ENCODE measurements around the gene CHCHD6.
"Not testable (repeated sequence)": the region's sequence is repeated elsewhere in the genome, so short reads cannot be mapped to it uniquely, and the experiment has no call there.

The CHCHD6 gene

GRCh38 chr3:126792998-126793397, 89.0 kb downstream of the CHCHD6 start:
- no peak overlapping the region for H3K4me2 ChIP-seq (ENCODE audit: insufficient read depth, low read length)
- TF ChIP-seq EZH2 (IDR thresholded peaks at IDR 0.05; ENCODE audit: borderline replicate concordance, low read depth, low read length, severe bottlenecking) (no peak), CTCF (IDR thresholded peaks at IDR 0.05; ENCODE audit: borderline replicate concordance, extremely low read depth, low read length, poor library complexity, severe bottlenecking) (no peak)
- H3K27me3 ChIP-seq (ENCODE audit: insufficient read depth, low read length, poor library complexity) = no peaks in the 10 kb centered on the region
- H3K36me3 ChIP-seq (ENCODE audit: insufficient read depth, low read length) = peaks cover 5% of the 10 kb centered on the region; the same call in 1 of the 2 replicates
- no peak overlapping the region for H3K9ac ChIP-seq (ENCODE audit: low read depth, low read length)
- H3K79me2 ChIP-seq (ENCODE audit: insufficient read depth, low read length) = peaks cover 2% of the 10 kb centered on the region; the same call in 1 of the 2 replicates
- no peak for ATAC-seq (ENCODE audit: insufficient read depth, low read depth)
- DNase-seq = no peak
- no peak overlapping the region for H3K4me3 ChIP-seq (ENCODE audit: low read depth in 1 of 2, low read length in 2 of 2)
- no peak overlapping the region for H3K27ac ChIP-seq (ENCODE audit: low read length)
- H4K20me1 ChIP-seq (ENCODE audit: insufficient read depth, low read length) = no peaks in the 10 kb centered on the region; the same call in 1 of the 2 replicates
- no peak overlapping the region for H2AFZ ChIP-seq (ENCODE audit: low read depth, low read length)
- peaks cover 8% of the 10 kb centered on the region for H3K9me3 ChIP-seq (ENCODE audit: insufficient read depth, low read length, severe bottlenecking)
- H3K4me1 ChIP-seq (ENCODE audit: insufficient read depth, low read length) = no peaks in the 10 kb centered on the region

- no peak for ATAC-seq (ENCODE audit: insufficient read depth, low read depth)
- no peak overlapping the region for H3K4me3 ChIP-seq (ENCODE audit: low read depth in 1 of 2, low read length in 2 of 2)
- no peak for DNase-seq
- H3K27me3 ChIP-seq (ENCODE audit: insufficient read depth, low read length, poor library complexity) = no peaks in the 10 kb centered on the region
- no peak overlapping the region for H3K9ac ChIP-seq (ENCODE audit: low read depth, low read length)
- TF ChIP-seq EZH2 (IDR thresholded peaks at IDR 0.05; ENCODE audit: borderline replicate concordance, low read depth, low read length, severe bottlenecking) = no peak
- no peak for TF ChIP-seq CTCF (IDR thresholded peaks at IDR 0.05; ENCODE audit: borderline replicate concordance, extremely low read depth, low read length, poor library complexity, severe bottlenecking)
- H3K36me3 ChIP-seq (ENCODE audit: insufficient read depth, low read length) = peaks cover 20% of the 10 kb centered on the region
- H2AFZ ChIP-seq (ENCODE audit: low read depth, low read length) = no peak overlapping the region
- H3K4me1 ChIP-seq (ENCODE audit: insufficient read depth, low read length) = no peaks in the 10 kb centered on the region
- no peaks in the 10 kb centered on the region; the same call in 1 of the 2 replicates for H4K20me1 ChIP-seq (ENCODE audit: insufficient read depth, low read length)
- peaks cover 2% of the 10 kb centered on the region; the same call in 1 of the 2 replicates for H3K79me2 ChIP-seq (ENCODE audit: insufficient read depth, low read length)
- H3K27ac ChIP-seq (ENCODE audit: low read length) = no peak overlapping the region
- H3K9me3 ChIP-seq (ENCODE audit: insufficient read depth, low read length, severe bottlenecking) = peaks cover 23% of the 10 kb centered on the region
- H3K4me2 ChIP-seq (ENCODE audit: insufficient read depth, low read length) = no peak overlapping the region
Measured at GRCh38 chr3:126797563-126797962, 93.5 kb downstream of the CHCHD6 start.

- Histone ChIP-seq H3K4me3 (ENCODE audit: low read depth in 1 of 2, low read length in 2 of 2) (no peak overlapping the region), H3K9ac (ENCODE audit: low read depth, low read length) (no peak overlapping the region), H3K9me3 (ENCODE audit: insufficient read depth, low read length, severe bottlenecking) (peaks cover 15% of the 10 kb centered on the region), H3K36me3 (ENCODE audit: insufficient read depth, low read length) (peaks cover 20% of the 10 kb centered on the region), H2AFZ (ENCODE audit: low read depth, low read length) (no peak overlapping the region), H4K20me1 (ENCODE audit: insufficient read depth, low read length) (no peaks in the 10 kb centered on the region; the same call in 1 of the 2 replicates), H3K27ac (ENCODE audit: low read length) (no peak overlapping the region), H3K4me1 (ENCODE audit: insufficient read depth, low read length) (no peaks in the 10 kb centered on the region), H3K79me2 (ENCODE audit: insufficient read depth, low read length) (peaks cover 2% of the 10 kb centered on the region; the same call in 1 of the 2 replicates), H3K27me3 (ENCODE audit: insufficient read depth, low read length, poor library complexity) (no peaks in the 10 kb centered on the region), H3K4me2 (ENCODE audit: insufficient read depth, low read length) (no peak overlapping the region)
- ATAC-seq (ENCODE audit: insufficient read depth, low read depth) (no peak), DNase-seq (no peak)
- no peak for TF ChIP-seq EZH2 (IDR thresholded peaks at IDR 0.05; ENCODE audit: borderline replicate concordance, low read depth, low read length, severe bottlenecking)
Measured at GRCh38 chr3:126798521-126798920, 94.5 kb downstream of the CHCHD6 start.

- Histone ChIP-seq H3K27me3 (ENCODE audit: insufficient read depth, low read length, poor library complexity) (no peaks in the 10 kb centered on the region), H3K4me2 (ENCODE audit: insufficient read depth, low read length) (no peak overlapping the region), H3K27ac (ENCODE audit: low read length) (no peak overlapping the region), H3K79me2 (ENCODE audit: insufficient read depth, low read length) (peaks cover 2% of the 10 kb centered on the region; the same call in 1 of the 2 replicates), H3K4me3 (ENCODE audit: low read depth in 1 of 2, low read length in 2 of 2) (no peak overlapping the region), H3K9ac (ENCODE audit: low read depth, low read length) (no peak overlapping the region), H3K9me3 (ENCODE audit: insufficient read depth, low read length, severe bottlenecking) (peaks cover 15% of the 10 kb centered on the region), H3K4me1 (ENCODE audit: insufficient read depth, low read length) (no peaks in the 10 kb centered on the region), H4K20me1 (ENCODE audit: insufficient read depth, low read length) (no peaks in the 10 kb centered on the region; the same call in 1 of the 2 replicates), H2AFZ (ENCODE audit: low read depth, low read length) (no peak overlapping the region), H3K36me3 (ENCODE audit: insufficient read depth, low read length) (peaks cover 20% of the 10 kb centered on the region)
- ATAC-seq (ENCODE audit: insufficient read depth, low read depth) (no peak), DNase-seq (no peak)
- no peak for TF ChIP-seq CTCF (IDR thresholded peaks at IDR 0.05; ENCODE audit: borderline replicate concordance, extremely low read depth, low read length, poor library complexity, severe bottlenecking)
- TF ChIP-seq EZH2 (IDR thresholded peaks at IDR 0.05; ENCODE audit: borderline replicate concordance, low read depth, low read length, severe bottlenecking) = no peak
Measured at GRCh38 chr3:126799099-126799498, 95.1 kb downstream of the CHCHD6 start.

GRCh38 chr3:126801312-126801711, 97.3 kb downstream of the CHCHD6 start:
- not testable (repeated sequence) for H3K79me2 ChIP-seq (ENCODE audit: insufficient read depth, low read length); H3K4me3 ChIP-seq (ENCODE audit: low read depth in 1 of 2, low read length in 2 of 2); ATAC-seq (ENCODE audit: insufficient read depth, low read depth); DNase-seq; H4K20me1 ChIP-seq (ENCODE audit: insufficient read depth, low read length); H3K4me2 ChIP-seq (ENCODE audit: insufficient read depth, low read length); H3K27me3 ChIP-seq (ENCODE audit: insufficient read depth, low read length, poor library complexity); H3K4me1 ChIP-seq (ENCODE audit: insufficient read depth, low read length); H3K27ac ChIP-seq (ENCODE audit: low read length); H2AFZ ChIP-seq (ENCODE audit: low read depth, low read length); H3K9ac ChIP-seq (ENCODE audit: low read depth, low read length)
- Histone ChIP-seq H3K36me3 (ENCODE audit: insufficient read depth, low read length) (peaks cover 20% of the 10 kb centered on the region), H3K9me3 (ENCODE audit: insufficient read depth, low read length, severe bottlenecking) (peaks cover 15% of the 10 kb centered on the region)

All from DND-41 (cell line).